Nephron (organoid): ENCODE measurements around the gene RAPH1.

Experiments used
- H3K27ac Mint-ChIP-seq, 3 experiments: 2 replicates each; pipeline ENCODE4 v1.8.0; 2020; ENCODE audit warnings: mixed read lengths in 3 of 3, mild to moderate bottlenecking in 2 of 3, moderate library complexity in 1 of 3
- H3K27me3 Mint-ChIP-seq: 2 replicates; pipeline ENCODE4 v1.8.0; 2021; ENCODE audit warnings: low read depth, mild to moderate bottlenecking, moderate library complexity, mixed read lengths
- H3K36me3 Mint-ChIP-seq: 2 replicates; pipeline ENCODE4 v1.8.0; 2020; ENCODE audit warnings: low read depth, mixed read lengths
- H3K4me1 Mint-ChIP-seq: 2 replicates; pipeline ENCODE4 v1.8.0; 2020; ENCODE audit warnings: mixed read lengths
- H3K4me3 Mint-ChIP-seq, 3 experiments: 2 replicates each; pipeline ENCODE4 v1.8.0; 2020; ENCODE audit warnings: mild to moderate bottlenecking in 3 of 3, mixed read lengths in 3 of 3, moderate library complexity in 2 of 3
- H3K9me3 Mint-ChIP-seq: 2 replicates; pipeline ENCODE4 v1.8.0; 2020; ENCODE audit warnings: mixed read lengths
- CTCF ChIP-seq, 3 experiments: fragments of 200-600 bp; sonication (generic); IDR thresholded peaks; one replicate each; pipeline ENCODE4 v1.5.0; 2021; ENCODE audit warnings: antibody characterized with exemption in 3 of 3; ENCODE audit not compliant: unreplicated experiment in 3 of 3

The RAPH1 gene

GRCh38 chr2:203553784-203554183, 18.7 kb upstream of the RAPH1 start:
- H3K4me3 Mint-ChIP-seq = no peak overlapping the region
- H3K9me3 Mint-ChIP-seq = no peaks in the 10 kb centered on the region
- H3K36me3 Mint-ChIP-seq = no peaks in the 10 kb centered on the region
- no peak overlapping the region for H3K27ac Mint-ChIP-seq
- peaks cover 12% of the 10 kb centered on the region for H3K4me1 Mint-ChIP-seq
- peaks cover 7% of the 10 kb centered on the region for H3K27me3 Mint-ChIP-seq
- TF ChIP-seq CTCF (IDR thresholded peaks at IDR 0.05; ENCODE audit: unreplicated experiment in 3 of 3) = no peak

GRCh38 chr2:203551778-203552177, 16.7 kb upstream of the RAPH1 start:
- TF ChIP-seq CTCF (IDR thresholded peaks at IDR 0.05; ENCODE audit: unreplicated experiment in 3 of 3) = no peak
- peaks cover 7% of the 10 kb centered on the region for H3K27me3 Mint-ChIP-seq
- no peaks in the 10 kb centered on the region for H3K9me3 Mint-ChIP-seq
- peak overlapping the region in 2 of 3 experiments; percentile 56 to 61 for H3K27ac Mint-ChIP-seq
- H3K36me3 Mint-ChIP-seq = no peaks in the 10 kb centered on the region
- peaks cover 12% of the 10 kb centered on the region for H3K4me1 Mint-ChIP-seq
- H3K4me3 Mint-ChIP-seq = no peak overlapping the region

- no peak for TF ChIP-seq CTCF (IDR thresholded peaks at IDR 0.05; ENCODE audit: unreplicated experiment in 3 of 3)
- Mint-ChIP-seq H3K27ac (no peak overlapping the region), H3K36me3 (no peaks in the 10 kb centered on the region), H3K27me3 (peaks cover 7% of the 10 kb centered on the region), H3K4me1 (peaks cover 12% of the 10 kb centered on the region), H3K9me3 (no peaks in the 10 kb centered on the region), H3K4me3 (no peak overlapping the region)
Observed at GRCh38 chr2:203550266-203550665, 15.2 kb upstream of the RAPH1 start.

- Mint-ChIP-seq H3K4me3 (no peak overlapping the region), H3K27ac (no peak overlapping the region), H3K27me3 (peaks cover 7% of the 10 kb centered on the region), H3K4me1 (peaks cover 10% of the 10 kb centered on the region), H3K36me3 (no peaks in the 10 kb centered on the region), H3K9me3 (no peaks in the 10 kb centered on the region)
- TF ChIP-seq CTCF (IDR thresholded peaks at IDR 0.05; ENCODE audit: unreplicated experiment in 3 of 3) = no peak
Observed at GRCh38 chr2:203549406-203549805, 14.3 kb upstream of the RAPH1 start.

GRCh38 chr2:203548887-203549286, 13.8 kb upstream of the RAPH1 start:
- Mint-ChIP-seq H3K27me3 (peaks cover 5% of the 10 kb centered on the region), H3K36me3 (no peaks in the 10 kb centered on the region), H3K4me1 (peaks cover 5% of the 10 kb centered on the region), H3K4me3 (no peak overlapping the region), H3K27ac (no peak overlapping the region), H3K9me3 (no peaks in the 10 kb centered on the region)
- TF ChIP-seq CTCF (IDR thresholded peaks at IDR 0.05; ENCODE audit: unreplicated experiment in 3 of 3) = no peak

GRCh38 chr2:203547356-203547755, 12.3 kb upstream of the RAPH1 start:
- no peaks in the 10 kb centered on the region for H3K4me1 Mint-ChIP-seq
- no peak for TF ChIP-seq CTCF (IDR thresholded peaks at IDR 0.05; ENCODE audit: unreplicated experiment in 3 of 3)
- H3K27me3 Mint-ChIP-seq = no peaks in the 10 kb centered on the region
- no peak overlapping the region for H3K4me3 Mint-ChIP-seq
- no peaks in the 10 kb centered on the region for H3K36me3 Mint-ChIP-seq
- H3K27ac Mint-ChIP-seq = no peak overlapping the region
- no peaks in the 10 kb centered on the region for H3K9me3 Mint-ChIP-seq
